ENCODE data around the gene GRM7.

DNA sequence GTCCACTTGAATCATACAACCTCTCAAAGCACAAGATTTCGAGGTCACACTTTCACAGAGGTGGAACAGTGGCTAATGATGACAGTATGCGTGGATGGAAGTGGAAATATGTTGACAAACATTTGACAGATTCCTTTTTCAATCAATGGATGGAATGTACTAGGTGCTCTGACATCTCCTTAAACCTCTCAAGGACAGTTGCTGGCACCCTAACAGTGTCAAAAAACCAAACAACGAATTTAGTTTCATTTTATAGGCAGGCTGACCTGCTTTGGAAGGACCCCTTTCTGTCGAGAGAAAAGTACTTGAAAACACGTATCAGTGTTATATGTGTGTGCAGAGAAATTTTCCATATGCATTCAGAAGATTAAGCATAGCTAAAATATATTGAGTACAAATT, 861.0 kb downstream of the GRM7 start:
- TF ChIP-seq, protein P1, sequence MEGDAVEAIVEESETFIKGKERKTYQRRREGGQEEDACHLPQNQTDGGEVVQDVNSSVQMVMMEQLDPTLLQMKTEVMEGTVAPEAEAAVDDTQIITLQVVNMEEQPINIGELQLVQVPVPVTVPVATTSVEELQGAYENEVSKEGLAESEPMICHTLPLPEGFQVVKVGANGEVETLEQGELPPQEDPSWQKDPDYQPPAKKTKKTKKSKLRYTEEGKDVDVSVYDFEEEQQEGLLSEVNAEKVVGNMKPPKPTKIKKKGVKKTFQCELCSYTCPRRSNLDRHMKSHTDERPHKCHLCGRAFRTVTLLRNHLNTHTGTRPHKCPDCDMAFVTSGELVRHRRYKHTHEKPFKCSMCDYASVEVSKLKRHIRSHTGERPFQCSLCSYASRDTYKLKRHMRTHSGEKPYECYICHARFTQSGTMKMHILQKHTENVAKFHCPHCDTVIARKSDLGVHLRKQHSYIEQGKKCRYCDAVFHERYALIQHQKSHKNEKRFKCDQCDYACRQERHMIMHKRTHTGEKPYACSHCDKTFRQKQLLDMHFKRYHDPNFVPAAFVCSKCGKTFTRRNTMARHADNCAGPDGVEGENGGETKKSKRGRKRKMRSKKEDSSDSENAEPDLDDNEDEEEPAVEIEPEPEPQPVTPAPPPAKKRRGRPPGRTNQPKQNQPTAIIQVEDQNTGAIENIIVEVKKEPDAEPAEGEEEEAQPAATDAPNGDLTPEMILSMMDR (IDR thresholded peaks at IDR 0.05): no peak
- no peak for TF ChIP-seq POLR2A (IDR thresholded peaks at IDR 0.05)
